Heart right ventricle (tissue), 16 donors: ENCODE data around the gene KLHDC8A. TPM values are rescaled to one million over a fixed set of nuclear protein-coding genes. Genes with fewer than 3 reads are reported as not detected.

Experiments used
- ATAC-seq, 8 donors: fragments of 200-7000 bp; cut with Tn5 transposase; one replicate each; pipeline ENCODE4 v1.9.1; 2020; ENCODE audit warnings: mild to moderate bottlenecking in 8 of 8, moderate library complexity in 8 of 8, moderate number of reproducible peaks in 1 of 8
- DNase-seq, 2 donors: peaks; one replicate each; pipeline ENCODE4 v3.0.0-alpha.2; 2020
- H3K27ac ChIP-seq, 10 donors: fragments of 200-600 bp; sonication (generic) in 2 of 10; one replicate each; pipeline versions ENCODE4 v1.5.0 to v1.8.0; 2020 to 2022; ENCODE audit warnings: mild to moderate bottlenecking in 3 of 10
- H3K27me3 ChIP-seq, 7 donors: fragments of 200-600 bp; one replicate each; pipeline ENCODE4 v1.8.0; 2021 to 2022; ENCODE audit warnings: mild to moderate bottlenecking in 2 of 7
- H3K36me3 ChIP-seq, 9 donors: fragments of 200-600 bp; sonication (generic) in 1 of 9; one replicate each; pipeline versions ENCODE4 v1.5.0 to v1.8.0; 2020 to 2022; ENCODE audit warnings: mild to moderate bottlenecking in 2 of 9
- H3K4me1 ChIP-seq, 9 donors: fragments of 200-600 bp; sonication (generic) in 1 of 9; one replicate each; pipeline versions ENCODE4 v1.5.0 to v1.8.0; 2020 to 2022; ENCODE audit warnings: mild to moderate bottlenecking in 4 of 9
- H3K4me3 ChIP-seq, 10 donors: fragments of 200-600 bp; sonication (generic) in 2 of 10; one replicate each; pipeline versions ENCODE4 v1.5.0 to v1.8.0; 2020 to 2022; ENCODE audit warnings: mild to moderate bottlenecking in 7 of 10, moderate library complexity in 2 of 10
- H3K9me3 ChIP-seq, 11 donors: fragments of 200-600 bp in 10 of 11; sonication (generic) in 2 of 11; one replicate each; pipeline versions ENCODE4 v1.5.0 to v1.8.0; 2013 to 2022; ENCODE audit warnings: mild to moderate bottlenecking in 2 of 11, control low read depth in 1 of 11, moderate library complexity in 1 of 11
- CTCF ChIP-seq, 9 donors: fragments of 200-600 bp; sonication (generic) in 2 of 9; IDR thresholded peaks; one replicate each; pipeline versions ENCODE4 v1.5.0 to v1.8.0; 2021 to 2022; ENCODE audit warnings: antibody characterized with exemption in 9 of 9, mild to moderate bottlenecking in 5 of 9, moderate library complexity in 1 of 9
- WGBS, 2 donors: extraction: QIAGEN DNeasy Blood & Tissue Kit; methylation state at CpG; one replicate each; pipeline ENCODE4 v1.1.7; 2013; ENCODE audit warnings: inconsistent platforms in 1 of 2; 5-methylcytosine and 5-hydroxymethylcytosine counted together
- intact Hi-C, 10 donors: fragments of 100-400 bp; cut with DNase I; formaldehyde crosslinking; loops; one replicate each; pipeline versions ENCODE4 v1.11.1 to v1.14.2; 2022
- polyA plus RNA-seq, 2 donors: library from polyadenylated mRNA; stranded (reverse); fragments of 200-250 nt; gene quantifications; one replicate each; pipeline ENCODE4 v1.2.3, GENCODE V29; 2013
- total RNA-seq, 10 donors: library from RNA; stranded (reverse); fragmentation: NEBNext Ultra II Directional in 3 of 10; extraction: Animal tissue kit (Norgen Biotek cat#: 25700) in 3 of 10; gene quantifications; one replicate each; pipeline versions ENCODE4 v1.2.1 to v1.2.4, GENCODE V29; 2021 to 2023
- donor health status: Arrhythmogenic right ventricular cardiomyopathy.
- donor health status: ischemic (EF 13 %, LVEDD 7.1; RV severe dilation, severe dysfunction).
- donor health status: healthy with polysubstance abuse.
- donor health status: DM: no; HTN: yes; CAD: no.
- donor health status: DM: no; HTN: no; CAD: no.
- donor health status: ischemic (EF 25% LVEDD 6.9; RV normal size, moderate dysfunction).
- donor health status: ischemic (EF 25% LVEDD 5.7; RV mildly dilated, moderate dysfunction).
- donor health status: healthy.
- donor health status: DM: yes; HTN: yes; CAD: no.
- donor health status: Ischemic cardiomyopathy.
- donor health status: ischemic (EF 35%, LVEDD 5.7; RV mildly dilated, moderate dysfunction).
- donor health status: nonischemic (EF 11% LVEDD 7.7; RV severe dilation, severe dysfunction).
- donor health status: DM: yes; HTN: yes; CAD: no.
- donor health status: PGD.
- donor health status: ischemic (EF 29% LVEDD 5.4; RV normal size, mild dysfunction).
- donor health status: nonischemic (EF 23%, LVEDD 6.1; RV moderate dilation, normal function).

Gene KLHDC8A
- total and polyA plus RNA-seq, 12 donors, result 0.15 to 0.16 TPM; not detected in 10

- peaks cover 0 to 54% (median 21%) of the 10 kb centered on the region in 9 donors for H3K4me1 ChIP-seq
- WGBS, 2 donors, result 93 to 95% methylated on average over 8 of the region's 8 CpGs
- DNase-seq (no peak), ATAC-seq (no peak)
- TF ChIP-seq CTCF (IDR thresholded peaks at IDR 0.05), result no peak
- no peak overlapping the region for H3K4me3 ChIP-seq
- H3K27me3 ChIP-seq, result no peaks in the 10 kb centered on the region
- no peaks in the 10 kb centered on the region for H3K9me3 ChIP-seq
- intact Hi-C loops, result no loop called here
- peaks cover 0 to 56% (median 0%) of the 10 kb centered on the region in 9 donors for H3K36me3 ChIP-seq
- H3K27ac ChIP-seq, result peak overlapping the region in 2 of 10 donors; percentile 16 to 96
Observed at GRCh38 chr1:205310976-205311704, 45.6 kb downstream of the KLHDC8A start.

GRCh38 chr1:205309741-205310140, 47.0 kb downstream of the KLHDC8A start:
- peaks cover 0 to 40% (median 15%) of the 10 kb centered on the region in 9 donors for H3K4me1 ChIP-seq
- intact Hi-C loops, result no loop called here
- H3K36me3 ChIP-seq, result peaks cover 0 to 70% (median 0%) of the 10 kb centered on the region in 9 donors
- 75 to 83% methylated on average over 1 of the region's 1 CpG for WGBS, 2 donors
- H3K4me3 ChIP-seq, result no peak overlapping the region
- no peak for TF ChIP-seq CTCF (IDR thresholded peaks at IDR 0.05)
- no peaks in the 10 kb centered on the region for H3K9me3 ChIP-seq
- H3K27me3 ChIP-seq, result no peaks in the 10 kb centered on the region
- ATAC-seq, result no peak
- H3K27ac ChIP-seq, result no peak overlapping the region
- DNase-seq, result no peak

GRCh38 chr1:205306929-205307566, 49.7 kb downstream of the KLHDC8A start:
- Histone ChIP-seq H3K36me3 (peaks cover 0 to 97% (median 11%) of the 10 kb centered on the region in 9 donors), H3K27ac (no peak overlapping the region), H3K4me1 (peaks cover 0 to 13% (median 0%) of the 10 kb centered on the region in 9 donors), H3K27me3 (no peaks in the 10 kb centered on the region), H3K4me3 (no peak overlapping the region), H3K9me3 (no peaks in the 10 kb centered on the region)
- DNase-seq (no peak), ATAC-seq (no peak)
- TF ChIP-seq CTCF (IDR thresholded peaks at IDR 0.05), result no peak
- WGBS, 2 donors, result 94 to 97% methylated on average over 7 of the region's 7 CpGs
- intact Hi-C loops, result no loop called here

GRCh38 chr1:205304695-205305070, 52.0 kb downstream of the KLHDC8A start:
- ATAC-seq, result no peak
- H3K36me3 ChIP-seq, result peaks cover 0 to 81% (median 11%) of the 10 kb centered on the region in 9 donors
- WGBS, 2 donors, result 100% methylated on average over 1 of the region's 1 CpG
- H3K27me3 ChIP-seq, result no peaks in the 10 kb centered on the region
- H3K9me3 ChIP-seq, result no peaks in the 10 kb centered on the region
- no peak overlapping the region for H3K27ac ChIP-seq
- TF ChIP-seq CTCF (IDR thresholded peaks at IDR 0.05), result no peak
- intact Hi-C loops, result no loop called here
- H3K4me3 ChIP-seq, result no peak overlapping the region
- peaks cover 0 to 14% (median 0%) of the 10 kb centered on the region in 9 donors for H3K4me1 ChIP-seq
- DNase-seq, result no peak
